Brain pericyte (primary cell): ENCODE measurements around the gene COL23A1.
"Not testable (repeated sequence)": the region's sequence is repeated elsewhere in the genome, so short reads cannot be mapped to it uniquely, and the experiment has no call there.

Experiments
- DNase-seq: peaks from one replicate; pipeline ENCODE4 v3.0.0-alpha.2; 2012; ENCODE audit warnings: low read depth, low spot score

COL23A1 gene

DNA sequence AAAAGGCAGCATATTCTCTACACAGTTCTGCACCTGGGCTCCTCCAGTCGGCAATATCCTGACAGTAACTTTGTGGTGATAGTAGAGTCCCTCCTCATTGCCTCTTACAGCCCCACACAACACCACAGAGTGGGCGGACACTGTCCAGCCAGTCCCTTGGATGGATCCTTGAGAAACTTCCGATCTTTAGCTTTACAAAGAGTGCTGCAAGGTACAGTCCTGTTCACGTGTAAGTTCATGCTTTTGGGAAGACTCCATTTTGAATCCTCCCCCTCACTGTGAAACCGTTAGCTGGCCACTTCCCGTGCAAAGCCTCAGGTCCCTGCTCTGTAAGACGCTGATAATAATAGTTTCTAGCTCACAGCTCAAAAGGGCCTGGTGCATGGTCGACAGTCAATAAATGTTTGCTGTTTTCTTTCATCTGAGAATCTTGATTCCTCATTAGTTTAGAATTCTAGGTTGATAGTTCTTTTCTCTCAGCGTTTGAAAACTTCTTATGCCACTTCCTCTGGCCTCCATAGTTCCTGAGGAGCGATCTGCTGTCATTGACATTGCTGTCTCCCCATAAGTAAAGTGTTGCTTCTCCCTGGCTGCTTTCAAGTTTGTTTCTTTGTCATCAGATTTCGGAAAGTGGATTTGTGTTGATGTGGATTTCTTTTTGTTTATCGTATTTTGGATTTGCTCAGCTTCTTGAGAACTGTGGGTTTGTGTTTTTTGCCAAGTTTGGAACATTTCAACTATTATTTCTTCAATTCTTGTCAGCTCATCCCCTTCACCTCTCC is 82.9 kb downstream of the COL23A1 start:
- no peak for DNase-seq

DNA sequence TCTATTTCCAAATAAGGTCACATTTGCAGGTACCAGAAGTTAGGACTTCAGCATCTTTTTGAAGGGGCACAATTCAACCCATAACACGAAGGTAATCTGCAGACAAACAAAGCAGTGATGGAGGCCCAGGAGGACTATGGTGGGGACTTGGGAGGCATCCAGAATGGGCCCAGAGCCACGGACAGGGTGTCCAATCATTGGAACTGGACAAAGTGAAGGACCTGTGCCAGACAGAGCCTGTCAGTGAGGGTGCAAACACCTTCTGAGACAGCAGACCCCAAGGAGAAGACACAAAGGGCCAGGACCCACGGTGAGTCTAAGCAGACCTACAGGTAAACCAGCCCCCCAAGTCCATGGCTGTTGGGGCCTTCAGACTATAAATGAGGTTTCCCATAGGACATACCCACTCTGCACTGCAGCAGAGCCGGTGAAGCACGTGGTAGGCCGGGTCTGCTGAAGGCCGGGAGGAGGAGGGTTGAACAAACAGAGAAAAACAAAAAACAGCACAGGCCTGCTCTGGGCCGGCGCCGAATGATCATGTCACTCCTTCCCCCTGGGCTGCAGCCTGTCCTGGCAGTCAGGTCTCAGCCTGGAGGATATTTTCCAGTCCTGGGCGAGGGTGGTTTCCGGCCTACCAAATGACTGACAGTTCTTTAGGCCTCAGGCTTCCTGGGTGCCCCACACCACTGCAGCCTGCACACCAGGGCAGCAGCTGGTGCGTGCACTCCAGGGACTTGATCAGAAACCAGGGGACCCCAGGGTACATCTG is 84.4 kb downstream of the COL23A1 start:
- DNase-seq: no peak

DNA sequence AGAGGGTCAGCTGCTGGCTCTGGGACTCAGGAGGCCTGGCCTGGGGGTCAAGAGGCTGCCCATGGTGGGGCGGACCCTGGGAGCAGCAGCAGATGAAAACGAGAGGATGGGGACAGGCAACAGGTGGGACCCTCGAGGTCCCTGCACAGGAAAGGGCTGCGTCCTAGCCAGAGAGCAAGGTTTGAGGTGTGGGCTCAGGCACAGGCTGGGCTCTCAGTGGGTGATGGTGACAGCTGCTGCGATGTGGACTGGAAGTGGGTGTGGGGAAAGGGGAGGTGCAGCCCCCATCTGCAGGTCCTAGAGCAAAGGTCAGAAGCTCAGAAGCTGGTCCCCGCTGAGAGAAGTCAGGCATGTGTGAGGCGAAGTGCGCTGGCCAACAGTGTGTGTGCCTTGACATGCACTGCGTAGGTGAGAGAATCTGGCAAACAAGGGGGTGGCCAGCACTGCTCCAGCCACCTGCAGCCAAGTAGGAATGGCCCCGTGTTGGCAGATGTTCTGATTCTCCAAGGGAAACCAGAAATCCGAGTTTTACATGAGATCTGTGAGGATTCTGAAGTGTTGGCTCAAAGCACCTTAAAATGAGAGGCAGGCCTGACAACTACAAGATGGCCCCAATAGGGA is 85.7 kb downstream of the COL23A1 start:
- DNase-seq: no peak

DNA sequence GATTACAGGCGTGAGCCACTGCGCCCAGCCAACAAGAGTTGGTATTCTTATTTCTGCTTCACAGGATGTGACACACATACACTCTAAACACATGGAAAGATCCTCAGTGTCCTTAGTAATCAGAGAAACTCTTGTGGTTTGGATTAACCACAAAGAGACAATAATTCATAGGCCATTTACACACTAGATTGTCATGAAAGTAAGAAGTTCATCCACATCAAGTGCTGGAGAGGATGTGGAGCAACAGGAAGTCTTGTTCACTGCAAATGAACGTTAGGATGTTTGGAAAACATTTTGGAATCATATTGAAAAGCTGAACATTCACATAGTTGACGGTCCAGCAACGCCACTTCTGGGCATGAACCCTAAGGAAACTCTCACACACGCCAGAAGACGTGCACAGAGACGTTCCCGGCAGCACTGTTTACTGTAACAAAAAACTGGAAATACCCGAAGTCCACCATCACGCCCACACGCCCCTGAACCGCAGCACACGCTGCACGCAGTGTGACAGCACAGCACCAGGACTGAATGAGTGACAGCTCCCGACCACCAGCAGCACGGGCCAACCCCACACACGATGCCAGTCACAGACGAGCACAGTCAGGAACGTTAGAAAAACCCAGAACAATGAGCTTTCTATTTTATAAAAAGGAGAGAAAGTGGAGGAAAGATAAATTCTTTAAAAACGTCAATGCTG is 87.6 kb downstream of the COL23A1 start:
- no peak for DNase-seq

DNA sequence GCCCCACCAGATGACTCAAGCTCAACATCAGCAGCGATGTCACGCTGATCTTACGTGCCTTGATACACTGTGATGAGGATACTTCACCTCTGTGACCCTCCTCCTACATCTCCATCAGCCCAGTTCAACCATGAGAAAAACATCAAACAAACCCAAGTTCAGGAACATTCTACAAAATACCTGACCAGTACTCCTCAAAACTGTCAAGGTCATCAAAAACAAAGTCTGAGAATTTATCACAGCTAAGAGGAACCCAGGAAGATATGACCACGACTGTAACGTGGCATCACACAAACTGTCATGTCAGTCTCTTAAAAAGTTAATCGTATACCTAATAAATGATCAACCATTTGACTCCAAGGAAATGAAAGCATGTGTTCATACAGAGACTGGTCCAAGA is 90.8 kb downstream of the COL23A1 start:
- DNase-seq: no peak

DNA sequence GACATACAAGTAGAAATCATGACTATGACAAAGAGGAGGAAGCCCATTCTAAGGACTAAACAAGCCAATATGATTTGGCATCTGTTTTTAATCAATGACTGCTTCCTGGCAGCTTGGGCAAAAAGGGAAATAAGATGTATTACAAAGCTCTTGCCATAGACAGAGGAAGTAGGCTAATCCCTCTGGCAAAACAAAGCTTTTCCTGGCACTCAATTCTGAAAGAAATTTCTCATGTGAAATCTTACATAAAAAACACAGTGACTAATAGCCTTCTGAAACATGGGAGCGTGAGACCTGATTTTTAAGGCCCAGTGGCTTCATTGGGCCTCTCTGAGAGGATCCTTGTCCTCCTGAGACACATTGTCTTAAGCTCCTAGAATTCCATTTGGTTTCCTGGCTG is 93.6 kb downstream of the COL23A1 start:
- DNase-seq: no peak

DNA sequence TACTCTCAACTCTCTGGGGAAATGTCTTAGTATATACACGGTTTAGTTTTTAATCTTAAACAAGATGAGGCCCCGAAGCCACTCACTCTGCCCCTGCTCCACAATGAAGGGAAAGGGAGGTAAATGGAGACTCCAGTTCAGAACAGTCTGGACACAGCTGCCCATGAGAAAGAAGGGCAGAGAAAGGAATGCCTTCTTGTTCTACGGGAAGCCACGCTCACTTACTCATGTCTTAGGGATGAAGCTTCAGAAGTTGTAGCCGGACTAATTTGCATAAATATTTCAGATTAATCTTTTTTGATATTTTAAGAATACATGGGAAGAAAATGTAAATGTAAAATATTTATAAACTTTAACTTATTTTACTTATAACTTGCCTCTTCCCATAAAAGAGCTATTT is 94.0 kb downstream of the COL23A1 start:
- no peak for DNase-seq

DNA sequence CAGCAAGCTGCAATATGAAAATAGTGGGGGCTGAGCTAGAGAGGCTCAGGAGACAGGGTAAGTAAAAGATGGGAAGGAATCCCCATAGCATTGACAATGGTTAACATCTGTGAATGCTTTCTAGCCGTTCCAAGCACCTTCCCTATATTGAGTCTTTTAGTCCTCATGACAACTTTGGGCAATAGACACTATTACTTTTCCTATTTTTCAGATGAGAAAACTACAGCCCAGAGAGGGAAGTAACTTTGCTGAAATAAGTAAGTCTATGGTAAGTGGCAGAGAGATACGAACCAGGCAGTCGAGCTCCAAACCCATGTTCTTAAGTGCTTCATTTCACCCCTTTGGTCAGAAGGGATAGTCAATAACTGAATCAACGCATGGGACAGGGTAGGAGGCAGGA is 94.5 kb downstream of the COL23A1 start:
- DNase-seq: no peak

DNA sequence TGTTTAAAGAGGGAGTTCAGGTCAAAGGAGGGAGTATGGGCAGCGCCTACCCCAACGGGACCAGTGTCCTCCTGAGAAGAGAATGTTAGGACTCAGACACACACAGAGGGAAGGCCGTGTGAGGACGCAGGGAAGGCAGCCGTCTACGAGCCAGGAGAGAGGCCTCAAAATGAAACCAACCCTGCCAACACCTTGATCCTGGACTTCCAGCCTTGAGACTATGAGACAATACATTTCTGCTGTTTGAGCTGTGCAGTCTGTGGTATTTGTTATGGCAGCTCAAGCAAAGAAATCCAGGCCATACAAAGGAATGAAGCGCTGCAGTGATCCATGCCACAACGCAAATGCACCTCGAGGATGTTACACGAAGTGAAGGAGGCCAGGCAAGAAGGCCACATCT is 97.9 kb downstream of the COL23A1 start:
- no peak for DNase-seq

DNA sequence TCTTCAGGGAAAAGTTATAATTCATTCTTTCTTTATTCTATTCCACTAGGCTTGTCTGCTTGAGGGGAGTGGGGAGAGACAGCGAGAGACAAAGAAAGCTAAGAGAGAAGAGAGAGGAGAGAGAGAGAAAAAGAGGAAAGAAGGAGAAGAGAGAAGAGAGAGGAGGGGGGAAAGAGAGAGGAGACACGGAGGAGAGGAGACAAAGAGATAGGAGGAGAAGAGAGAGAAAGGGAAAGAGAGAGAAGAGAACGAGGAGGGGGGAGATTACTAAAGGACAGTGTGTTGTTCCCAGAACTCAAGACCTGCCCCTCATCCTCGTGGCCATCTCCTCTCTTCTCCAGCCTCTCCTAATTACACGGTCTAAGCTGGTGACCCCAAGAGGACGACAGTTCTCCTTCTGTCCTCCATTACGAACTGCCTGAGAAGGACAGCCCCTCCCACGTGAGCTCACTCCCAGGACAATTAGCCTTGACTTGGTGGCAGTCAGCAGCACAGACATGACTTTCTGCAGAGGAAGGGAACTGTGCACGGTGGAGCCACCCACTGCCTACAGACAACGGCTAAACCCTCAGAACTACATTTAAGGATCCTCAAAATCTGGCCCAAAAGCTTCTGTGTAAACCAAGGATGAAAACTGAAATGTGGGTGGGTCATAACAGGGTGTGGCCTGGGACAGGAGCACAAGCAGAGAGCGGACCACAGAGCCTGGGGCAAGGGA is 99.1 kb downstream of the COL23A1 start:
- no peak for DNase-seq

DNA sequence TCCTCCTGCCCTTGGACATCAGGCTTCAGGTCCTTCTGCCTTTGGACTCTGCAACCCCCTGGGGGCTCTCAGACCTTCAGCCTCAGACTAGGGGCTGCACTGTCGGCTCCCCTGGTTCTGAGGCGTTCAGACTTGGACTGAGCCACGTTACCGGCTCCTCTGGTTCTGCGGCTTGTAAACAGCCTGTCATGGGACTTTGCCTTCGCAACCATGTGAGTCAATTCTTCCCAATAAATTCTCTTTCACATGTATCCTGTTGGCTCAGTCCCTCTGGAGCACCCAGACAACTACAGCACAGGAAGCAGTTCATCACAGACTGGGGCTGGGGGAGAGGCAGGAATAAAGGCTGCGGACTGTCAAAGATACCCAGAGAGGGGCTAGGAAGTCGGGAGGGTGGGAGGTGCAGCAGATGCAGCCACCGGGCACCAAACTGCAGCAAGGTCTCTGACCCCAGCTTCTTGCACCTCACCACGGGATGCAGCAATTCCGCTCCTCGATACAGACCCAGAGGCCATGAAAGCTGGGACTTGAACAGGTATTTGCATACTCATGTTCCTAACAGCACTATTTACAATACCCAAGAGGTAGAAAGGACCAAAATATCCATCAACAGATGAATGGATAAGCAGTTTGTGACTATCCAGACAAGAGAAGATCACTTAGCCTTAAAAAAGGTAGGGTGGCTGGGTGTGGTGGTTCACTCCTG is 100.8 kb downstream of the COL23A1 start:
- DNase-seq: no peak

DNA sequence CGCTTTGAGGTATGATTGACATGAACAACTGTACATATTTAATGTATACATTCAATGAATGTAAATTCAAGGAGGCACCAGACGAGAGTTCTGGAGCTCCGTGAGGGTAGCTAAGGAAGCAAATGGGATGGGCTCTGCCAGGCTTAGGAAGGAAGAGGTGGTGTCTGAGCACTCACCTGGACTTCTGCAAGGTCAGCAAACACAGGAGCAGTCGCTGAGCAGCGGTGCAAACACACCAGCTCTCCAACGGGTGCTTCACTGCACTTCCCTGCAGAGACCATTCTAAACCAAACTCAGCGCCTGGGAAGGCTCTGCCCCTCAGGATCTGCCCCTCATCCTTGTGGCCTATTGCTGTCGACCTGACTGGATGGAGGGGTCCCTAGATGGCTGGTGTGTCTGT is 101.5 kb downstream of the COL23A1 start:
- DNase-seq: no peak

DNA sequence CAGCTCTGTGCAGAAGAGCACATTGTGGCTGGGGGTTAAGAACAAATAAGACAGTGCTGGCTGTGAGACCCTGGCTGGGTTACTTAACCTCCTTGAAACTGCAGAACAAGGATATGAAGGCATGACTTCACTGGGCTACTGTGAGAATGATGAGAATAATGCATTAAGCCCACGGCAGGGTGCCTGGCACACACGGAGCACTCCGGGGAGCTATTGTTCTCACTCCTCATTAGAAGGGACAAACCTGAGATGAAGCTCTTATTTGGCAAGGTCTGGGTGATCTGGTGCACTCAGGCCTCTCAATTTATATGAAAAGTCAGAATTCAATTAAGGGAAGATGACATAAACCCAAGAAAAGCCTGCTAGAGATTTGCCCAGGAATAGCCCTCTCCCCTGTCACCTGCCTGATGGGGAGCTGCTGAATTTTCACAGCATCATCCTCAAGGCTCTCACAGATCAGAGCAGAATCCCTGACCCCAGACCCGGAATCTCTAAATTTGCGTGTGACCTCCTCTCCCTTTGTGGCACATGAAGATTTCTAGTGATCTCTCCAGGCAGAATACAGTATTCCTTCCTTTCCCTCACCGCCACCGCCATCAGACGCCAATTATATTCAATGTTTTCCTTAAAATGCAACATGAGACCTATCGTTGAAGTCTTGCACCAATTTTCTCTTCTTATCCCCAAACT is 102.1 kb downstream of the COL23A1 start:
- no peak for DNase-seq

DNA sequence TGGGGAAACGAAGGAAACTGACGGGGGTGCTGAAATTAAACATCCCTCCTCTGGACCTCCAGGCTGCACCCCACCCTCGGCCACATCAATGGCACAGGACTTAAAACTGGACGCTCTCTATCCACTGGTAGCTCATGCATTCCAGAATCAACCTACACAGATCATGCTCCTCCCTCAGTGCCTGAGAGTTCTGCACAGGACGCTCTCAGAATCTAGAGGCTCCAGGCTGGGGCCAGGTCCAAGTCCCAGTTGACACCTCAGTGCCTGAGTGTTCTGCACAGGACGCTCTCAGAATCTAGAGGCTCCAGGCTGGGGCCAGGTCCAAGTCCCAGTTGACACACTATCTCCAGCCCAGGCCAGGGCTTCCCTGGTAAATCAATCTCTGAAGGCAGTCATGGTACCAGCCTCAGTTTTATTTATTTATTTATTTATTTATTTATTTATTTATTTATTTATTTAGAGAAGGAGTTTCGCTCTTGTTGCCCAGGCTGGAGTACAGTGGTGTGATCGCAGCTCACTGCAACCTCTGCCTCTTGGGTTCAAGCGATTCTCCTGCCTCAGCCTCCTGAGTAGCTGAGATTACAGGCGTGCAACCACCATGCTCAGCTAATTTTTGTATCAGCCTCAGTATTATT is 103.2 kb downstream of the COL23A1 start:
- DNase-seq: not testable (repeated sequence)

DNA sequence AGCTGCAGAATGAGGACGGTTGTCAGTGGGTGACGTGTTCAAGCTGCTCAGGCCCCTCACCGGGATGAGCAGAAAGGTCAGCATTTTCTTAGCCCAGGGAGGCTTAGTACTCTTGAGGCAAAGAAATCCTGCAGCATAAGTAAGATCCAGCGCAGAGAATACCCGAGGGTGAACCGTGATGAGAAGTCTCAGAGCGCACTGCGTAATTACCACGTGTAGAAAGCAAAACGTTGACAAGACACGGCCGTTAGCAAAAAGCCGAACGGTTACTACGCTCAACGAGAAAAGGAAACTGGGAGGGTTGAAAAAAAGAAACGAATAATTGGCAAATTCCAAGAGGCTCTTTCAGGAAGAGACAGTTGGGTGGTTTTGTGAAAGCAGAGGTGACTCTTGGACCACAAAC is 104.0 kb downstream of the COL23A1 start:
- DNase-seq: no peak

DNA sequence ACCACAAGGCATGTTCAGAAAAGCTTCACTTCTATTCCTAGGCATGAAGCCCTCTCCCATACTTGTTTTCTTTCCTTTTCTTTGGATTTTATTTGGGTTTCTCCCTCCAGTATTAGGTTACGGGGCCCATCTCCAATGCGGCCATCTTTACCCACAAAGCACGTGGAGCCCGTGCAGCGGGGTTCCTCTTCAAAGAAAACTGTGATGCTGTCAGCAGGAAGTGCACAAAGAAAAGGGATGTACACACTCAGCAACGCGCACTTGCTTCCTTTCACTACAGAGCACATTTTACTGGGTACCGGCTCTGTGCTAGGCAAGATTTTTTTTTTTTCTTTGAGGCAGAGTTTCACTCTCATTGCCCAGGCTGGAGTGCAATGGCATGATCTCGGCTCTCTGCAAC is 106.6 kb downstream of the COL23A1 start:
- no peak for DNase-seq

DNA sequence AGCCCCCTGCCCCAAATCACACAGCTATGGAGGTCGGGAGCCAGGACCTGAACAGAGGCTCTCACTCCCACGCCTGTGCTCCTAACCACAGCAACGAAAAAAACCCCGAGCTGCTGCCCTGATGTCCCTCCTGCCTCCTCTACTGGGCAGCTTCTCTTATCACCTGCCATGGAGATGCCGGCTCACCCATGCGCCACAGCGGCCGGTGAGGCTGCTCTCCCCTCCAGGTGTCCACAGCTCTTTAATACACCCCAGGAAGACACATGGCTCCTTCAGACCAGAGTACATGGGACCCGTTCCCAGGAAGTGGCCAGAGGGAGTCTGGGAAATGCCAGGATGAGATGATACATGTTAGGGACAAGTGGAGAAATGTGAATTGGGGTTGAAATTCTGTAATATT is 110.9 kb downstream of the COL23A1 start:
- DNase-seq: no peak

DNA sequence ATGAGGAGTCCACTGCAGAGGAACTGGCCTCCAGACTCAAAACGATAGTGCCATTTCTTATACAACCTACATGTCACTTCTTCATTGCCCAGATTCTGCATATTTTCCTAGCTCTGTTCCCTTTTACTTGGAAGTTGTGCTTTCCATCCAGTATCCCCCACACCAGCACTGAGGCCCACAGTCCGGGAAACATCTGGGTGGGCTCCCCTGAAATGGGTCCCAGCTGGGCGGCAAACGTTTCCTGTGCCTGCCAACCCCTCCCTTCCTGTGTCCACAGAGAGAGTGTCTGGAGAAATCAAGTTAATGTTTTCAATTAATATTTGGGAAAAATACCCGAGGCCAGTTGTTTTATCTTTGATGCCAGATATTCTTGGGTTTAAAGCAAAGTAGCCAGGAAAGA is 111.8 kb downstream of the COL23A1 start:
- DNase-seq: no peak

DNA sequence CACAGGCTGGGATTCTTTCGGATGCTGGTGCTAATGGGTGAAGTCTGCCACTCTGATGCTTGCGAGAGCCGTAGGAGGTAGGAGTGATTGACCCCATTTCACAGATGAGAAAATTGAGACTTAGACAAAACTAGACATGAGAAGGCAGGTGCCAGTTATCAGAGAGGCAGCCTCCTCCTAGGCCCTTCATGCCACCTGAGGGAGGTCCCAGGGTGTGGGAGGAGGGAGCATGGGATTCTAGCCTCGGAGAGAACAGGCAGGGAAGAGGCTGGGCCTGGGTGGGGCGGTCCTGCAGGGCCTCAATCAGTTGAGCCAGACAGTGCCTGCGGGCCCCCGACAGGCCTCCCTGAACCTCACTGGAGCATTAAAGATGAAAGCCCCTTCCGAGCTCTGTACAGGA is 112.4 kb downstream of the COL23A1 start:
- DNase-seq: no peak
